ENCODE results near the gene RAPGEF1.

Gene RAPGEF1

DNA sequence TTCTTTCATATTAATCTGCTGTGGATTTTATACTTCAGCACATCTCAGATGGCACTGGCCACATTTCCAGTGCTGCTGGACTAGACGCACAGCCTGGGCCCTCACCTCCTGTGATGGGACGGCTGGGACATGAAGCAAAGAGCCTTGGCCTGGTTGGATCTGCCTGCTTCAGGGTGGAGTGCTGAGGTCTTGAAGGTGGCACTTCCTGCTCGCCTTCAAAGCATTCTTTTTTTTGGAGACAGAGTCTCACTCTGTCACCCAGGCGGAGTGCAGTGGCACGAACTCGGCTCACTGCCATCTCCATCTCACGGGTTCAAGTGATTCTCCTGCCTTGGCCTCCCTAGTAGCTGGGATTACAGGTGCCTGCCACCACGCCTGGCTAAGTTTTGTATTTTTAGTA, 73.1 kb downstream of the RAPGEF1 start:
- TF ChIP-seq ZFP69B (tag by site-specific recombination; IDR thresholded peaks at IDR 0.05): no peak
- no peak for TF ChIP-seq ZNF707 (tag by site-specific recombination; IDR thresholded peaks at IDR 0.05)
- no peak for TF ChIP-seq ZNF785 (tag by site-specific recombination; IDR thresholded peaks at IDR 0.05)
- TF ChIP-seq, protein P1, sequence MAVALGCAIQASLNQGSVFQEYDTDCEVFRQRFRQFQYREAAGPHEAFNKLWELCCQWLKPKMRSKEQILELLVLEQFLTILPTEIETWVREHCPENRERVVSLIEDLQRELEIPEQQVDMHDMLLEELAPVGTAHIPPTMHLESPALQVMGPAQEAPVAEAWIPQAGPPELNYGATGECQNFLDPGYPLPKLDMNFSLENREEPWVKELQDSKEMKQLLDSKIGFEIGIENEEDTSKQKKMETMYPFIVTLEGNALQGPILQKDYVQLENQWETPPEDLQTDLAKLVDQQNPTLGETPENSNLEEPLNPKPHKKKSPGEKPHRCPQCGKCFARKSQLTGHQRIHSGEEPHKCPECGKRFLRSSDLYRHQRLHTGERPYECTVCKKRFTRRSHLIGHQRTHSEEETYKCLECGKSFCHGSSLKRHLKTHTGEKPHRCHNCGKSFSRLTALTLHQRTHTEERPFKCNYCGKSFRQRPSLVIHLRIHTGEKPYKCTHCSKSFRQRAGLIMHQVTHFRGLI (tag by site-specific recombination; IDR thresholded peaks at IDR 0.05): no peak
- no peak for TF ChIP-seq PRDM4 (tag by site-specific recombination; IDR thresholded peaks at IDR 0.05)
- TF ChIP-seq ZNF23 (tag by site-specific recombination; IDR thresholded peaks at IDR 0.05; ENCODE audit: borderline replicate concordance): no peak
- TF ChIP-seq PRDM1 (tag by site-specific recombination; IDR thresholded peaks at IDR 0.05): no peak
- no peak for TF ChIP-seq ZNF555 (tag by site-specific recombination; conservative IDR thresholded peaks at IDR 0.05)
- no peak for TF ChIP-seq ZEB2 (tag by site-specific recombination; IDR thresholded peaks at IDR 0.05)
- TF ChIP-seq, protein P2, sequence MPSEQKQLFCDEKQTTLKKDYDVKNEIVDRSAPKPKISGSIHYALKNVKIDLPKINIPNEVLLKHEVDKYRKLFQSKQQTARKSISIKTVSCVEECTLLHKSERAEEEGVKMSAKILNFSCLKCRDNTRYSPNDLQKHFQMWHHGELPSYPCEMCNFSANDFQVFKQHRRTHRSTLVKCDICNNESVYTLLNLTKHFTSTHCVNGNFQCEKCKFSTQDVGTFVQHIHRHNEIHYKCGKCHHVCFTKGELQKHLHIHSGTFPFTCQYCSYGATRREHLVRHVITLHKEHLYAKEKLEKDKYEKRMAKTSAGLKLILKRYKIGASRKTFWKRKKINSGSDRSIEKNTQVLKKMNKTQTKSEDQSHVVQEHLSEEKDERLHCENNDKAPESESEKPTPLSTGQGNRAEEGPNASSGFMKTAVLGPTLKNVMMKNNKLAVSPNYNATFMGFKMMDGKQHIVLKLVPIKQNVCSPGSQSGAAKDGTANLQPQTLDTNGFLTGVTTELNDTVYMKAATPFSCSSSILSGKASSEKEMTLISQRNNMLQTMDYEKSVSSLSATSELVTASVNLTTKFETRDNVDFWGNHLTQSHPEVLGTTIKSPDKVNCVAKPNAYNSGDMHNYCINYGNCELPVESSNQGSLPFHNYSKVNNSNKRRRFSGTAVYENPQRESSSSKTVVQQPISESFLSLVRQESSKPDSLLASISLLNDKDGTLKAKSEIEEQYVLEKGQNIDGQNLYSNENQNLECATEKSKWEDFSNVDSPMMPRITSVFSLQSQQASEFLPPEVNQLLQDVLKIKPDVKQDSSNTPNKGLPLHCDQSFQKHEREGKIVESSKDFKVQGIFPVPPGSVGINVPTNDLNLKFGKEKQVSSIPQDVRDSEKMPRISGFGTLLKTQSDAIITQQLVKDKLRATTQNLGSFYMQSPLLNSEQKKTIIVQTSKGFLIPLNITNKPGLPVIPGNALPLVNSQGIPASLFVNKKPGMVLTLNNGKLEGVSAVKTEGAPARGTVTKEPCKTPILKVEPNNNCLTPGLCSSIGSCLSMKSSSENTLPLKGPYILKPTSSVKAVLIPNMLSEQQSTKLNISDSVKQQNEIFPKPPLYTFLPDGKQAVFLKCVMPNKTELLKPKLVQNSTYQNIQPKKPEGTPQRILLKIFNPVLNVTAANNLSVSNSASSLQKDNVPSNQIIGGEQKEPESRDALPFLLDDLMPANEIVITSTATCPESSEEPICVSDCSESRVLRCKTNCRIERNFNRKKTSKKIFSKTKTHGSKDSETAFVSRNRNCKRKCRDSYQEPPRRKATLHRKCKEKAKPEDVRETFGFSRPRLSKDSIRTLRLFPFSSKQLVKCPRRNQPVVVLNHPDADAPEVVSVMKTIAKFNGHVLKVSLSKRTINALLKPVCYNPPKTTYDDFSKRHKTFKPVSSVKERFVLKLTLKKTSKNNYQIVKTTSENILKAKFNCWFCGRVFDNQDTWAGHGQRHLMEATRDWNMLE (tag by site-specific recombination; conservative IDR thresholded peaks at IDR 0.05; ENCODE audit: low read depth): no peak
- no peak for TF ChIP-seq KLF8 (tag by site-specific recombination; IDR thresholded peaks at IDR 0.05)
- no peak for TF ChIP-seq ZNF416 (tag by site-specific recombination; IDR thresholded peaks at IDR 0.05)
- no peak for TF ChIP-seq ZNF174 (tag by site-specific recombination; IDR thresholded peaks at IDR 0.05)
- TF ChIP-seq ZNF362 (tag by site-specific recombination; IDR thresholded peaks at IDR 0.05): no peak
- no peak for TF ChIP-seq ZNF366 (tag by site-specific recombination; conservative IDR thresholded peaks at IDR 0.05)
- TF ChIP-seq YY2 (tag by site-specific recombination; IDR thresholded peaks at IDR 0.05): no peak
- no peak for TF ChIP-seq ZNF529 (tag by site-specific recombination; IDR thresholded peaks at IDR 0.05; ENCODE audit: insufficient replicate concordance)
- TF ChIP-seq ZNF140 (tag by site-specific recombination; IDR thresholded peaks at IDR 0.05): no peak
- Histone ChIP-seq H3K9me3 (ENCODE audit: control insufficient read depth, insufficient read depth, low read depth, low read length) (no peaks in the 10 kb centered on the region), H3K36me3 (ENCODE audit: control insufficient read depth in 2 of 2, insufficient read depth in 1 of 2, low read length in 2 of 2) (no peaks in the 10 kb centered on the region), H3K4me3 (ENCODE audit: low read depth, low read length) (no peak overlapping the region), H3K27ac (ENCODE audit: extremely low read depth, low read depth, low read length) (no peak overlapping the region), H3K4me1 (ENCODE audit: control insufficient read depth, insufficient read depth, low read length) (peaks cover 2% of the 10 kb centered on the region; the same call in 1 of the 2 replicates)
- ChIA-PET CTCF (interaction anchor here (0.9 kb wide), 1 partner anchor 78 kb away, joined by 3 read pairs; no protein-coding TSS in a partner anchor), POLR2A (no interaction called here)
